AG04449 (cell line): Measurements from ENCODE around the gene MOBP.
A peak's percentile ranks its signal among the peaks of the same experiment; 100 is the strongest.

Experiments used
- CTCF ChIA-PET: fragments of 350-600 bp; formaldehyde crosslinking; extraction: SDS; loops from one replicate; lab custom pipeline; 2021; ENCODE audit warnings: antibody characterized with exemption; lab: Yijun Ruan, JAX
- POLR2A ChIA-PET: fragments of 400-600, 350-600 bp; formaldehyde crosslinking; extraction: SDS; loops from one replicate; lab custom pipeline; 2020; ENCODE audit warnings: antibody characterized with exemption, inconsistent platforms; lab: Yijun Ruan, JAX
- DNase-seq: peaks from one replicate; pipeline ENCODE4 v3.0.0-alpha.2; 2010; ENCODE audit warnings: low read depth, low spot score
- H3K4me3 ChIP-seq: 2 replicates; pipeline ENCODE4 v1.5.1; 2011; ENCODE audit warnings: low read depth, mild to moderate bottlenecking, control low read depth, low read length
- CTCF ChIP-seq: IDR thresholded peaks from one replicate; pipeline ENCODE4 v1.5.1; 2011; ENCODE audit warnings: mild to moderate bottlenecking, moderate library complexity, low read length, control low read depth, inconsistent platforms; ENCODE audit not compliant: insufficient read depth; ENCODE audit errors: missing control alignments

MOBP gene

GRCh38 chr3:39427506-39427905 lies 40.0 kb upstream of the MOBP start:
- no peak for DNase-seq
- POLR2A ChIA-PET: no interaction called here
- no peak overlapping the region for H3K4me3 ChIP-seq
- CTCF ChIA-PET: interaction anchor here (0.8 to 3.7 kb wide), 2 partner anchors 10 to 13 kb away, joined by 3 to 13 read pairs; no protein-coding TSS in a partner anchor
- TF ChIP-seq CTCF: no peak

DNA sequence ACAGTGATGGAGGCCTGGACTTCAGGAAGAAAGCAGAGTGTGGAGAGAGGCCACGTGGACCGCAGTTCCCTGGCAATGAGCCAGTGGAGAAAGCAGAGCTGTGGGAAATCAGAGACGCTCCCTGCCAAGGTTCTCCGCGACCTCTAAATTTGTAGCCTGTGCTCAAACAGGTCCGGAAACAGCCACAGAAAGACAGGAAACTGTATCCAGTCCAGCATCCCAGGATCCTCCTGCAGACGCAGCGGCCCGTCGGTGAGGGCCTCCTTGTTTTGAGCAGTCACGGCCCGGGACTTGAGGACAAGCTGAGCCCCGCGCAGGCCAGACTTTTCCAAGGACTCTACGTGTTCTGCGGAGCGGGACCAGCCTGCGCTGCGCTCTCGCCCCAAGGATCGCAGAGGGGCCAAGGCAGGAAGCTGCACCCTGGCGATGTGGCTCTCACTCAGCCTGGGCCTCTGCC lies 38.7 kb upstream of the MOBP start:
- POLR2A ChIA-PET: no interaction called here
- TF ChIP-seq CTCF: no peak
- H3K4me3 ChIP-seq: no peak overlapping the region
- no peak for DNase-seq
- CTCF ChIA-PET: interaction anchor here (3.7 kb wide), 1 partner anchor 12 kb away, joined by 13 read pairs; no protein-coding TSS in a partner anchor

GRCh38 chr3:39429466-39429865 lies 38.0 kb upstream of the MOBP start:
- no peak for TF ChIP-seq CTCF
- no peak overlapping the region for H3K4me3 ChIP-seq
- POLR2A ChIA-PET: no interaction called here
- CTCF ChIA-PET: interaction anchor here (1.5 to 2.0 kb wide), 2 partner anchors 13 to 19 kb away, joined by 4 to 8 read pairs; no protein-coding TSS in a partner anchor
- DNase-seq: no peak

DNA sequence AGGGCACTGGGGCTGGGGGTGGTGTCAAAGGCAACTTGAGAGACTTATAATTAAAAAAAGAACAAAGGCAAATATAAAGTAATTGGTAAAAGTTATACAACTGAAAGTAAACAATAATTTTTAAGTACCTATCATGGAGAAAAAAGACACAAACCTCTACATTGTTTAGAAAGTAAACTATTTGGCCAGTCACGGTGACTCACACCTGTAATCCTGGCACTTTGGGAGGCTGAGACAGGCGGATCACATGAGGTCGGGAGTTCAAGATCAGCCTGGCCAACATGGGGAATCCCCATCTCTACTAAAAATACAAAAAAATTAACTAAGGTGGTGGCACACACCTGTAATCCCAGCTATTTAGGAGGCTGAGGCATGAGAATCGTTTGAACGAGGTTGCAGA lies 35.1 kb upstream of the MOBP start:
- no peak for DNase-seq

DNA sequence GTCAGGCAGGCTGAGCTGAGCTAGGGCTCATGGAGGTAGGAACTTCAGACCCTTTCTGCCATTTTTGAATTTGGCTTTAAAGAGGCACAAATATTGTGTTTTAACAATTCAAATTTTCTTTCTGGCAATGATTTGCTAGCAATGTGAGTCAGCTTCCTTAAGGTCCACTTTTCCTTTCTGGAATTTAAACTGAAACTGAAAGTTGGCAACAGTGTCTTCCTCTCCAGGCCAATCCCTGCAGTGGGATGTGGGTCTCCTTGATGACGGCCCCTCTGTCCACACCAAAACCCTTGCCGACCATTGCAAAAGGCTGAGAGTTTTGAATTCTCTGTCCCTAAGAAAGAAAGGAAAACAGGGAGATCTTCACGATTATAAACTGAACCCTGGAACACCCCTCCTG lies 33.8 kb upstream of the MOBP start:
- ChIA-PET CTCF (interaction anchor here (1.2 to 3.0 kb wide), 2 partner anchors 12 to 14 kb away, joined by 3 to 11 read pairs; no protein-coding TSS in a partner anchor), POLR2A (no interaction called here)
- DNase-seq: peak; percentile 9
- no peak overlapping the region for H3K4me3 ChIP-seq
- TF ChIP-seq CTCF: no peak

More for the DNA sequence above, 35.1 kb upstream of the MOBP start:
- ChIA-PET POLR2A (no interaction called here), CTCF (interaction anchor here (0.8 to 1.4 kb wide), 3 partner anchors 10 to 15 kb away, joined by 3 to 6 read pairs (median 4); no protein-coding TSS in a partner anchor)
- no peak overlapping the region for H3K4me3 ChIP-seq
- no peak for TF ChIP-seq CTCF

- POLR2A ChIA-PET: no interaction called here
- DNase-seq: no peak
- CTCF ChIA-PET: interaction anchor here (1.5 to 3.0 kb wide), 2 partner anchors 12 to 13 kb away, joined by 7 to 11 read pairs; no protein-coding TSS in a partner anchor
Measured at GRCh38 chr3:39434574-39434973, 32.9 kb upstream of the MOBP start.

More at GRCh38 chr3:39434574-39434973, 32.9 kb upstream of the MOBP start:
- no peak overlapping the region for H3K4me3 ChIP-seq
- no peak for TF ChIP-seq CTCF
